GM18868 (cell line): ENCODE data around the gene FAT3.

ENCODE experiments used
- ATAC-seq: cut with Tn5 transposase; IDR thresholded peaks from one replicate; pipeline ENCODE4 v1.9.1; 2021; ENCODE audit warnings: mild to moderate bottlenecking, moderate library complexity; ENCODE audit not compliant: unreplicated experiment

The FAT3 gene

DNA sequence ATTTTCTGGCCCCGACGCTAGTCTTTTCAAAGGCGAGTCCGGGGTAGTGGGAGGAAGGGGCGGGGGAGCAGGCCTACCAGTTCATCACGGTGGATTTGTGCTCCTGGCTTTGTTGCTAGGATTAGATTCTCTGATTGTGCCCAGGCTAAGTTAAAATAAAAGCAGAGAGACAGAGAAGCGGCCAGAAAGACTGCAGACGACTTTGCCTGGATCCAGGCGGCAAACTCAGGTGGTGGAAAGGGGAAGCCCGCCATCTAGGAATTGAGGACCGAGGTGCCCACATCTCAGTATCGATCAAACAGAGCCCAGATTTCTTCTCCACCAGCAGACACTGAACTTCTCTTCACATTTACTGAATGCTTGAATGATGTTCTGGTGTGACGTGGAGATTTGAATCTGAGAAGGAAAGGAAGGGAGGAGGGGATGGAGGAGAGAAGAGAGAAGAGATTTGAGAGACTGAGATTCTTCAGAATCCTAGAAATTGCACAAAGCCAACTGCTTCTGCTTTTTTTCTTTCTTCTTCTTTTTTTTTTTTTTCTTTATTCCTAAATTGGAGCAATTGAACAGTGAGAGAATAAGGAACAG, 2.7 kb downstream of the FAT3 start:
- no peak for ATAC-seq

DNA sequence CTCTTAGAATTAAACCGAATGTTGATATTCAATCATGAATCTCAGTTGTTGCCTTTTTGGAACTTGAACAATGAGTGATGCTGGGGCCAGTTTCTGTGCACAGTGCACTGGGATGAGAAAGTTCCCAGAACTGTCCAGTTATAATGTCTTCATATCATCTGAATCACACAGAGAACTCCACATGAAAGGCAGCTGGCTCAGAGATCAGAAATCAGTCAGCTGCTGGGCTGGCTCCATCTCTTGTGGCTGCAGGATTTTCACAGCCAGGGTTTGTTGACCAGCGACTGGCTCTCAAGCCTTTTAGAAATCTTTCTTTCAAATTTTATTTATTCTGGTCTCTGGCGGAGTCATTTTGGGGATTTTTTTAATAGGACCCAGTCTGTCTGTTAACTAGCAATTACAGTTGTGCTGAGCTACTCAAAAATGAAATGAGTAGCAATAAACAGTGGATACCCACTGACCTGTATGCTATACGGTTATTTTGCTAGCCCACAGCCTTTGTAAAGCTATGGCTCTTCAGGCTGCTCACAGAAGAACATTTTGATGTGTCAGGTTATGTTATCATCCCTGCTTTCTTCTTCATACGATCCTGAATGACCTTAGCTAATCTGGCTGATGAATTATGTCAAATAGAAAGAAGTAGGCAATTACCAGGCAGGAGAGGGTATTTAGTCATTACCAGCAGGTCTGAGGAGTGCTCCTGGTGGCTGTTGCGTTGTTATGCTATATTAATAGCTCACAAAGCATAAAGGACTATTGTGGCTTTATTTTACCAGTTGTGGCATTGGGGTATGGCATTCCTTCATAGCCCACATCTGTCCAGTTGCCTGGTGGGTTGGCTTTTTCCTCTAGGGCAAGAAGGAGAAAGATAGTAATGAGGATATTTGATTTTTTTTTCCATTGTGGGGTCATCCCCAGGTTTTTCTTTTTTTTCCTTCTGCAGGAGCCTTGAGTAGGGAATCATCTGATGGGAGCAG, 3.6 kb downstream of the FAT3 start:
- ATAC-seq = no peak

DNA sequence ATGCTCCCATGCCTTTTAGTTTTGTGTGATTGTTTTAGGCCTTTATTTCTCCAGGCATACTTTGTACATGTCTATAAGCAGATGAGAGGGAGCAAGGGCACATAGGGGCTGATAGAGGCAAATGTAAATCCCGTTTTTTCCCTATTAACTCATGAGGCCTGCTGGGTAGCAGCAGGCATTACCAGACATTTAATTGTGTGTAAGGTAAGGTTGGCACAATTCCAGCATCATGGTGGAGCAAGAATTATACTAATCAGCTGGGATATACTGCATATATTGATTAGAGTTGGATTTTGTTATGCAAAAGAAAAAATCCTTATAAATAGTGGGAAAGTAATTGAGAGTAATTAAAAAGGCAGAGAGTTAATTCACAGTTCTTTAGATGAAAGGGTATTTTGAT, 12.2 kb downstream of the FAT3 start:
- ATAC-seq = no peak

DNA sequence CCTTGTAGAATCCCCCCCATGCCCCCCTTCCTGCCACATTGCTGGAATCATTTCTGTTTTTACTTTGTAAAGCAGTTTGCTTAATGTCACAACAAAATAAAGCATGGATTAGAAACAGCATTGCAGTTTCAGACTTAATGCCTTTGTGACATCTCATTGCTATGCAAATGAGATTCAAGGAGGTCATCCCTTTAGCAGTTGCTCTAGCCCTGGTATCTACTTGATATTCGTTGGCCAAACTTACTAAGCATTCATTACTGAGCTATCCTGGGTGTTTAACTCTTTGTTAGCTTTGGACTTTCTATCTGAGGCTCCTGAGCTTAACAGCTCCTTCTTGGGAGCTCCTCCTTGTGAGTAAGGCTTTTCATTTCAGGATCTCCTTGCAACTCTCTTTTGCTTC, 16.3 kb downstream of the FAT3 start:
- ATAC-seq = no peak

DNA sequence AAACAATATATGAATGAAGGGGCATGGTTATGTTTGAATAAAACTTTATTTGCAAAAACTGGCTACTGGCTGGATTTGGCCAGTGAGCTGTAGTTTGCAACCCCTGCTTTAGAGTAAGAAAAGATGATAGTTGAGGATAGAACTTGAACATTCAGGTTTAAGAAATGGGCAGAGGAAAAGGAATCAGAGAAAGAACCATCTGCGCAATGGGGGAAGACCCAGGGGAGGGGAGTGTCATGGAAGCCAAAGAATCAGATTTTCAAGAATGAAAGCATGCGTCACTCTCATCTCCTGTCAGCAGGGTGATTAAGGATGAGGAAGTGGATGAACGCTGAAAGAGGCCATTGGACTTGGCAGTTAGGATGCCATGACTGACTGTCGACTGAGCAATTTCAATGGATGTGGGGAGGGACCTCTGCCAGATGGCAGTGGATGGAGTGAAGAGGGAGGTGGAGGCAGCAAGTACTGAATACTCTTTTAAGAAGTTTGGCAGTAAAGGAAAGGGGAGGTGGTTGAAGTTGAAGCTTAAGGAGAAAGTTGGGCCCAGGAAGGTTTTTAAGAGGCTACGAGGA, 21.2 kb downstream of the FAT3 start:
- no peak for ATAC-seq

DNA sequence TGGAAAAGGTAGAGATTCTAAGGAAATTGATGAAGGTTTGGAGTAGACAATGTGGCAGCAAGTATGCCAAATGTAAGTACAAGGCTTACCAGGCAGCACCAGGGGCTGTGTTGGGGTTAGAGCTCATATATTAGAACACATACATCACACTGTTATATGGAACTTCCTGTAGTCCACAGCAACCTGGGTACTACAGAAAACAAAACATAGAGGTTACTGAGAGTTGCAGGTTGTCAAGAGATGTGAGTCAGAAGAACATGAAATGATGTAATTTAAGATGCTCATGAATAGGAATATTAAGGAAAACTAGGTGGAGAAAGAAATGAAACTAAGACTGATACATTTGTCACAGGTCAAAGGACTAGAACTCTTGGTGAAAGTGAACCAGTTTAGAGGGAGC, 22.0 kb downstream of the FAT3 start:
- no peak for ATAC-seq

DNA sequence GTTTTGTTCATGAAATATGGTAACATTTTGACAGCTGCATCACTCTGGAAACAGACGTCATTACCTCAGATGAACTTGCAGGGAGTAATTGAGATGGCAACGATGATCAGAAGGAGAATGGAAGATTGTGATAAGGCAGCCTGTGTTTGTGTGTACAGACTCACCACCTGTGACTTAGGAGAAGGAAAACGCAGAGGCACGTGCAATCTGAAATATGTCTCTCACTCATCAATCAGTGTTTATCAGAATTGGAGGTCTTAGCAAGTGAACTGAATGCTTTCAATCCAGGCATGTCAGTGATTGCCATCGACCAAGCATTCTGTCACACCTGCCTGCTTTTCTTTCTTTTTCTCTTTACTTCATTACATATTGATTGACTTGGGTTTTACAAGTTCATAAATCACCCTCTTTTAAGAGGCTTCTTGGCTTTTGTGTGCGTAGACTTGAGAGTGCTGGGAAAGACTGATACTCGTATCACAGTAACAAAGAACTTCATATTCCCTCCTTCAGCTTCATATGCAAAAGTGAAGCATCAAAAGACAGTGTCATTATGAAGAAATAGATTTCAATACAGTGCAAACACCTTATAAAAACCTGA, 24.6 kb downstream of the FAT3 start:
- ATAC-seq = no peak

DNA sequence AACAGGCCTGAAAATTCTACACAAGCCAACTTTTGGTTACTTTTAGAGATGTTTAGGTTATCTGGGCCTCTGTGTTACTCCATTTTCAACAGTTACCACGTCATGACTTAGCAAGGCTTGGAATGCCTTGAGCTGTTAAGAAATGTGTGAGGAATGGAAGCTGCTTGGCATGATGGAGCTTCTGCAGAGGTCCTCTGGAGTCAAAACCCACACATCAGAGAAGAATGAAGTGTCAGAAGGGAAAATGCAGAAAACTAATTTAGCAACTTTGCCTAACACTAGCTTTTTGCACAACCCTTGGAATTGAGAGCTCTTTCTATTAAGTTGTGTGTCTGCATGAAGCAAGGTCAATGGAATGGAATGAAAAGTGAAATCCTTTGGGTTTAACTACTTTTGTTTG, 27.4 kb downstream of the FAT3 start:
- ATAC-seq = no peak

DNA sequence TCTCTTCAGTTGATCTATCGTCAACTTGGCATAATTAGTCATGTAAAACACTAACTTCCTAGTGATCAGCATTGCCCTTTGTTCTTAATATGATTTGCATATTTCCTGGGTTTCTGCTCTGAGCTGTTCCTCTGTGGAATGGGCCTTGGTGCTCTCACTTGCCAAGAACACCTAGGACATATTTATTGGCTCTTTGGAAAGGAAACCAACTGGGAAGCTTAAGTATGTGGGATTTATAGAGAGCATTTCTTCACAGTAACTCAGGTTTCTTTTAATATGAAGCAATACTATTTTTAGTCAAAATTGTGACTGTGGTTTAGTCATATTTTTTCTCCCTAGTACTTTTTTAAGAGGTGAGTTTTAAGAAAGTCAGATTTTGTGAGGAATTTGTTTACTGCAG, 28.8 kb downstream of the FAT3 start:
- no peak for ATAC-seq

DNA sequence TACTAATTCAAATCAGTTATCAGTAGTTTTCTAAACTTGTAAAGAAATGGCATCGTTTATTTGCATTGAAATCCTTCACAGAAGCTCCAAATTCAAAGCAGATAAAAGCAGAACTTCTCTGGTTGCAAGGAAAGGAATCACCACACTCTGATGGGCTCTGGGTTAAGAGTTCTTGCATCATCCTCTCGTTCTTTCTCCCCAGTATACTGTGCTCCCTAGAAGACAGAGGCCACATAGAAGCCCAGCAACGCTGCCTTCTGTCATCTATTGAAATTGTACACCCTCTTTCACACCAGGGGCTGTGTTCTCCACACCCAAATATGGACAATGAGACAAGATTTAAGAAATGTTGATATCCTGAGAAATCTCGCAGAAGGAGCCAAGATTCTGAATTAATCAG, 29.3 kb downstream of the FAT3 start:
- ATAC-seq = no peak

DNA sequence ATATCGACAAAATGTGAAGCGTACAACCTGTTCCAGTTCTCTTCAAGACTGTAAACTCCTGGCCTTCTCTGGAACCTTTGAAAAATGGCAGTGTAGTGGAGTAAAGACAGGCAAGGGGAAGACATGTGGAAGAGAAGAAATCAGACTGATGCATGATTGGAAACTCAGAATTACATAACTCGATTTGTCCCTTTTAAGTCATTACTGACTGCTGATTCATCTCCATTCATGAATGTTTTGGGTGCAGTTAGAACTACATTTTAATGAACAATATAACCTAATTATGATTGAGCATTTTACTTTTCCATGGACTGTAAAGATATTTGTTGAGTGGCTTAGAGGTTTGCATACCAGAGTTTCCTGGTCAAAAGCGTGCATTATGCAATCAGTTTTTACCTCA, 32.9 kb downstream of the FAT3 start:
- ATAC-seq = no peak

DNA sequence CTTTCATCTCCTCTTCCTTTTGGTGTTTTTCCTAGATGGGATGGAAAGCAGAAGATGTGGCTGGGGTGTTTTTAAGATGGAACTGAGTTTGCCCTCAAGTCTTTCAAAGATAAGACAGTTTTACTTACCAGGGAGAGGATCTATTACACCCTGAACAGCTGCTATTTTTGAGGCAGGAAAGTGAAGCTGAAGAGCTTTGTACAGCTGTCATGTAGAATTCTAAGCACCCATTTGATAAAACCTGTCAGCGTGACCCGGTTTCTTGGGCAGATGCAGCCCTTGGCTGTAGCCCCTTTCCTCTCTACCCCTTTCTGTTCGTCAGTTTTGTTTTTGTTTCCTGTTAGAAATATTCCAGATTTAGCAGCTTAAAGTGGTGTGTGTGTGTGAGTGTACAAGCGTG, 35.2 kb downstream of the FAT3 start:
- ATAC-seq = no peak

DNA sequence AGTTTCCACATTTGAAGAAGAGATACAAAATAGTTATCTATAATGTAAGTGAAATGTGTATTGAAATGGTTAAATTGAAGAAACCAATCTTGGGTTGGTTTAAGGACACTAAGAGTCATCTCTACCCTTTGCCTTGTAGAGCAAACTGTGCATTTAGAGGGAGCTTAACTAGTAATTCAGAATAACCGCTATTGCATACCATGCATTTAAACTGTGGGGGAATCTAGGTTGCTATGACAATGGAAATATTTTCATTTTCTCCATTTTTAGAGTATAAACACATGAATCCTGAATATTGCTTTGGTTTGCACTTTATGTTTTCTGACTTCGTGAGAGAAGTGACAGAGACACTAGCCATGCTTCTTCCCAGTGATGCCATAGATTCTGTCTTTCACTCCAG, 39.7 kb downstream of the FAT3 start:
- no peak for ATAC-seq

DNA sequence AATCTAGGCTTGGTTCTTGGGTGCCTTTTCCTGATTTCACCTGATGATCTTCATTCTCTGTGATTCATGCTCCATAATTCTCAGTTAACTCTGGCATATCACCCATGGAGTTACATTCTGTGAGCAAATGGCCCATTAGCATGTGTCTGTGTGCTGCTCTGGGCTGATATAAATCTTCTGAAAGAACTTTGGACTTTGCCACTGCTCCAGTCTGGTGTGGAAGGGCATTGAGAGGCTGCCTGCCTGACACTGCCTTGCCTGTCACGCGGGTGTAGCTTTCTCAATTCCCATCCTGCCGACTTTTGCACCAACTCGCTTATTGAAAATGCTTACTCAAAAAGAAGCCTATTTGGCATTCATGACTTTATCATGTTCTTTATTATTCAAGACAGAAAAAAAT, 42.2 kb downstream of the FAT3 start:
- no peak for ATAC-seq

DNA sequence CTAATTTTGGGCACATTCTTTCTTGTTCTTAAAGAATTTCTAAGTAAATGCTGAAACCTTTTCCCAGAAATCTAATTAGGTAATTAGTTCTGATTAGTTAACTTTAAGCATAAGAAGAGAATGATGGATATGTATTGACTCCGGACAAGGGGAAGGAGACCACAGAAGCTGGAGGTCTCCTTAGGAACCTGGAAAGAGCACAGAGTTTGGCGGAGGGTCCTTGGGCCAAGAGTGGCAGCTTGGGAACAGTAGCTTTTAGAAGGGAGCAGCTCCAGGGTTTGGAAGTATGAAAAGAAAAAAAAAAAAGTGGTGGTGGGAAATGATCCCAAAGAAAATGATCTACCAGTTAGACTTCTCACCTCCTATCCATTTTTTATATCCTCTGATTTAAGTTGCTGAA, 42.7 kb downstream of the FAT3 start:
- no peak for ATAC-seq

DNA sequence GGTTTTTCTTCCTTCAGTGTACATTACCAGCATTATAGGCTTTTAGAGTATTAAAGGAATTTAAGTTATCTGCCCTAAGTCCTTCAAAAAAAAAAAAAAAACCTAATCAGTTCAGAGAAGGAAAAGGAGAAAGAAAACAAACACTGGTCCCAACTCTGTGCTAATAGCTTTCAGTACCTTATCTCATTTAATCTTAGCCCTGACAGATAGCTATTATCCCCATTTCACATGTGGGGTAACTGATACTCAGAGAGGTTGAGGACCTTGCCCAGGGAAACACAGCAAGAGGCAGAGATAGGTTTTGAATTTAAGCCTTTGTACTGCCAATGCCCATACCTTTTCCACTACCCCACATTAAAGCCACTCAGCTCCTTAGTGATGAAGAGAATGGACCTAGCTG, 43.4 kb downstream of the FAT3 start:
- no peak for ATAC-seq

DNA sequence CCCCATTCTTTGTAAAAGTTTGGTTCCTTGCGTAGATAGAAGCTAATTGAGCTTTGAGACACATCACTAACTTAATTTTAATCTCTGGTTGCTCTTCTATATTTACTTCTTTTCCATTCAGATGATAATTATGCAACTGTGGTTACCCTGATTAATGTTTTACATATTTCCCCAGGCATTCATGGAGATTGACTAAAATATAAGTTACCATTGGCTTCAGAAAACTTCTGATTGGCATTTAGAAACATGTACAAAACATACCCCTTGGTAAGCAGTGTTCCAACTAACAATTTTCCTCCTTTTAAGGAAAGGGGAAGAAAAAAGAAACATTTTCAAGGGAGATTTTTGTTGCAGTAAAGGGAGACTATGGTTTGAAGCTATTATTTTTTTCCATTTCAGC, 43.9 kb downstream of the FAT3 start:
- ATAC-seq = no peak

DNA sequence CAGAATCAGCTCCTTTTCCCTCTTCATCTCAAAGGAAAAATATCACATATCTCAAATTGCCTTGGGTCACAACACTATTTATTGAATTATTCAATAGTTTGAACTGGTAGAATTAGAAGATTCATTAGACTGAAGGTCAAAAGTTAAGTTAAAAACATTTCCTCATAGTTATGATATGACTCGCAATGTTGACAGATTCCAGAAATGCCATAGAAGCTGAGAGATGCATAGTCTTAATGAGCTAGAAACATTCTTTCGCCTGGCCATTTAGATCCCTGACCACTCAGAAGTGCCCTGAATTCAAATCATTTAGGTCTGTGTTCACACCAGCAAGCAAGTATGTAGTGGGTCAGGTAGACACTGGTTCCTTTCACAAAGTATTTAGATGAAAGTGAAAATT, 44.4 kb downstream of the FAT3 start:
- no peak for ATAC-seq

DNA sequence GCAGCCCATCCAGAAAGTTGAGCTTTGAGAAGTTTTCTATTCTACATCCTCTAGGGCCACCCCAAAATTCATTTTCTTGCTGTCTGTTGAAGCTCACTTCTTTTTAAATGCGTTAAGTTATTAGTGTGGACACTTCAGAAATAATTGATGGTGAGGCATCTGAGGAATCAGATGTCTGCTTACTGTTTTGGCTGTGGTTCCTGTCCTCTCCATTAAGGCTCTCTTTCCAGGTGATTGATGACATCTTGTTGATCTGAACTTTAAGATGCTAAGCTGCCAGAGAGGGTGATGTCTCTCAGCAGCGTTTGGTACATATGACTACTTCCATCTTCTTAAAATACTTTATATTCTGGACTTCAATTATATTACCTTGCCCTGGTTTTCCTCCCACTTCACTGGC, 45.2 kb downstream of the FAT3 start:
- no peak for ATAC-seq

DNA sequence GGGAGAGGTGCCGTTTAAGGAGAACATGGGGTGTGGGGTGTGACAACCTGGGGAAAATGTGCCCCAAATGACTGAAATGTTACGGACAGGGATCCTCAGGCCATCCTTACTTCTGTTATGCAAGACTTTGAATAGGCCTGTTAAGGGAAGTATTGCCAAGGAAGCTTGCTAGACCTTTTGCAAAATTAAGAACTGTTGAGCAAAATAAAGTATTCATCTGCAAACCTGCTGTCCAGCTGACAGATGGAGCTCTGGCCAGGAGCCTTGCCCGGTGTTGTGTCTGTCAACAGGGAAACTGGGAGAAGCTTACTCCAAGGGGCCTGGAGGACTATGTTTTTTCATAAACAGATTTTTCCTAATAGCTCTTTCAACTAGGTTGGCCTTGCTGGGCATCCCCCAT, 48.0 kb downstream of the FAT3 start:
- no peak for ATAC-seq
